Endodermal cell (in vitro differentiated cells): Measurements from ENCODE around the gene SSBP2. TPM values are rescaled to one million over a fixed set of nuclear protein-coding genes. Genes with fewer than 3 reads are reported as not detected.
A peak's percentile ranks its signal among the peaks of the same experiment; 100 is the strongest.
"Not testable (repeated sequence)": the region's sequence is repeated elsewhere in the genome, so short reads cannot be mapped to it uniquely, and the experiment has no call there.

ENCODE experiments used
- DNase-seq: peaks from one replicate; pipeline ENCODE4 v3.0.0-alpha.2; 2017
- H3K27ac ChIP-seq: 2 replicates; pipeline ENCODE4 v1.5.1; 2013; ENCODE audit warnings: mild to moderate bottlenecking, low read depth, low read length, moderate library complexity
- H3K27me3 ChIP-seq: 2 replicates; pipeline ENCODE4 v1.6.1; 2013; ENCODE audit warnings: mild to moderate bottlenecking, low read length, moderate library complexity; ENCODE audit not compliant: insufficient read depth, control insufficient read depth, poor library complexity, severe bottlenecking
- H3K36me3 ChIP-seq: 2 replicates; pipeline ENCODE4 v1.7.0; 2013; ENCODE audit warnings: mild to moderate bottlenecking, low read length, moderate library complexity; ENCODE audit not compliant: control insufficient read depth, insufficient read depth
- H3K4me1 ChIP-seq: one replicate; pipeline ENCODE4 v1.7.0; 2013; ENCODE audit warnings: low read length; ENCODE audit not compliant: control insufficient read depth, insufficient read depth
- H3K4me3 ChIP-seq: 2 replicates; pipeline ENCODE4 v1.5.1; 2013; ENCODE audit warnings: mild to moderate bottlenecking, low read length, moderate library complexity
- H3K9ac ChIP-seq: 2 replicates; pipeline ENCODE4 v1.6.1; 2013; ENCODE audit warnings: mild to moderate bottlenecking, low read length, moderate library complexity; ENCODE audit not compliant: poor library complexity, severe bottlenecking; ENCODE audit errors: extremely low read depth
- H3K9me3 ChIP-seq: 2 replicates; pipeline ENCODE4 v1.6.1; 2013; ENCODE audit warnings: mild to moderate bottlenecking, low read length, moderate library complexity; ENCODE audit not compliant: control insufficient read depth
- H3K27ac Mint-ChIP-seq: 2 replicates; pipeline ENCODE4 v1.8.0; 2020; ENCODE audit warnings: mixed read lengths
- H3K27me3 Mint-ChIP-seq: 2 replicates; pipeline ENCODE4 v1.8.0; 2021; ENCODE audit warnings: mild to moderate bottlenecking, mixed read lengths; ENCODE audit not compliant: insufficient read depth
- H3K36me3 Mint-ChIP-seq: 2 replicates; pipeline ENCODE4 v1.8.0; 2020; ENCODE audit warnings: low read depth, mixed read lengths
- H3K4me1 Mint-ChIP-seq: 2 replicates; pipeline ENCODE4 v1.8.0; 2020; ENCODE audit warnings: mixed read lengths
- H3K4me3 Mint-ChIP-seq: 2 replicates; pipeline ENCODE4 v1.8.0; 2020; ENCODE audit warnings: mild to moderate bottlenecking, moderate library complexity, mixed read lengths
- H3K9me3 Mint-ChIP-seq: 2 replicates; pipeline ENCODE4 v1.8.0; 2020; ENCODE audit warnings: mild to moderate bottlenecking, mixed read lengths
- WGBS, 2 experiments: methylation state at CpG; one replicate each; pipeline versions ENCODE4 v1.1.5 to v1.1.7; 2013; ENCODE audit warnings: missing lambda C conversion rate in 2 of 2, mixed read lengths in 1 of 2; ENCODE audit not compliant: insufficient coverage in 1 of 2, insufficient read length in 1 of 2; 5-methylcytosine and 5-hydroxymethylcytosine counted together
- total RNA-seq, 2 donors: library from RNA; stranded (reverse); fragmentation: NEBNext Ultra II Directional in 1 of 2; extraction: Animal tissue kit (Norgen Biotek cat#: 25700) in 1 of 2; gene quantifications; 2 replicates in 1 of 2; 3 replicates in 1 of 2; pipeline ENCODE4 v1.2.1, GENCODE V29; 2021
- TF ChIP-seq, protein P1 (sequence below): fragments of 200-600 bp; sonication (generic); conservative IDR thresholded peaks from 2 replicates; pipeline ENCODE4 v1.5.0; 2021; ENCODE audit warnings: antibody characterized with exemption, mild to moderate bottlenecking

SSBP2 gene
- total RNA-seq, 2 donors from 2014 or later: 27.5 to 30.2 TPM

DNA sequence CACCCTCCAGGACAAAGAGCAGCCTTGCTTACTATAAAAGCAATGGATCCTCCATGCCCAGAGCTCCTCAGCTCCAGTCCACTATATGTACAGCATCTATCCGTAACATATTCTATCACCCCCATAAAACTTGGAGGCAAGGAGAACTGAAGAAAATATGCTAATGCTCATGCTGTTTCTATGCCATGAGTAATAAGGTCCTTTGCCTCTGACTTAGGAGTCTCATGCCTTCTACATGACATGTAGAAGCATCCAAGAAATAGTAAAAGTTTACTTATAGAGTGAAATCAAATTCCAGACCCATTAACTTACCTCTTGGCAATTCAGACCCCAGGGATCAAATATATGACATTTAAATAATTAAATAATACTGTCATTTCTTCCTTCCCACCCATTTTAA, 33.7 kb downstream of the SSBP2 start:
- Histone ChIP-seq H3K4me3 (no peak overlapping the region), H3K9me3 (no peaks in the 10 kb centered on the region), H3K27ac (no peak overlapping the region), H3K36me3 (no peaks in the 10 kb centered on the region), H3K27me3 (no peaks in the 10 kb centered on the region), H3K4me1 (peaks cover 10% of the 10 kb centered on the region), H3K9ac (no peak overlapping the region)
- 100% methylated on average over 1 of the region's 1 CpG; no CpG with 5 or more reads in 1 of the 2 experiments for WGBS, 2 experiments
- H3K4me3 Mint-ChIP-seq: no peak overlapping the region
- H3K36me3 Mint-ChIP-seq: peaks cover 4% of the 10 kb centered on the region
- no peak overlapping the region for H3K27ac Mint-ChIP-seq
- H3K27me3 Mint-ChIP-seq: no peaks in the 10 kb centered on the region
- H3K4me1 Mint-ChIP-seq: peaks cover 43% of the 10 kb centered on the region
- peaks cover 7% of the 10 kb centered on the region for H3K9me3 Mint-ChIP-seq
- TF ChIP-seq, protein P1, sequence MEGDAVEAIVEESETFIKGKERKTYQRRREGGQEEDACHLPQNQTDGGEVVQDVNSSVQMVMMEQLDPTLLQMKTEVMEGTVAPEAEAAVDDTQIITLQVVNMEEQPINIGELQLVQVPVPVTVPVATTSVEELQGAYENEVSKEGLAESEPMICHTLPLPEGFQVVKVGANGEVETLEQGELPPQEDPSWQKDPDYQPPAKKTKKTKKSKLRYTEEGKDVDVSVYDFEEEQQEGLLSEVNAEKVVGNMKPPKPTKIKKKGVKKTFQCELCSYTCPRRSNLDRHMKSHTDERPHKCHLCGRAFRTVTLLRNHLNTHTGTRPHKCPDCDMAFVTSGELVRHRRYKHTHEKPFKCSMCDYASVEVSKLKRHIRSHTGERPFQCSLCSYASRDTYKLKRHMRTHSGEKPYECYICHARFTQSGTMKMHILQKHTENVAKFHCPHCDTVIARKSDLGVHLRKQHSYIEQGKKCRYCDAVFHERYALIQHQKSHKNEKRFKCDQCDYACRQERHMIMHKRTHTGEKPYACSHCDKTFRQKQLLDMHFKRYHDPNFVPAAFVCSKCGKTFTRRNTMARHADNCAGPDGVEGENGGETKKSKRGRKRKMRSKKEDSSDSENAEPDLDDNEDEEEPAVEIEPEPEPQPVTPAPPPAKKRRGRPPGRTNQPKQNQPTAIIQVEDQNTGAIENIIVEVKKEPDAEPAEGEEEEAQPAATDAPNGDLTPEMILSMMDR: no peak
- DNase-seq: no peak

DNA sequence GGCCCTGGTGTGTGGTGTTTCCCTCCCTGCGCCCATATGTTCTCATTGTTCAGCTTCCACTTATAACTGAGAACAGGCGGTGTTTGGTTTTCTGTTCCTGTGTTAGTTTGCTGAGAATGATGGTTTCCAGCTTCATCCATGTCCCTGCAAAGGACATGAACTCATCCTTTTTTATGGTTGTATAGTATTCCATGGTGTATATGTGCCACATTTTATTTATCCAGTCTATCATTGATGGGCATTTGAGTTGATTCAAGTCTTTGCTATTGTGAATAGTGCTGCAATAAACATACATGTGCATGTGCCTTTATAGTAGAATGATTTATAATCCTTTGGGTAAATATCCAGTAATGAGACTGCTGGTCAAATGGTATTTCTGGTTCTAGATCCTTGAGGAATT, 36.8 kb downstream of the SSBP2 start:
- H3K9me3 ChIP-seq, H3K27ac Mint-ChIP-seq, H3K27ac ChIP-seq, H3K9ac ChIP-seq, H3K36me3 Mint-ChIP-seq, H3K27me3 ChIP-seq, H3K36me3 ChIP-seq, DNase-seq, H3K9me3 Mint-ChIP-seq, H3K27me3 Mint-ChIP-seq, H3K4me3 Mint-ChIP-seq, H3K4me3 ChIP-seq: not testable (repeated sequence)
- peaks cover 36% of the 10 kb centered on the region for H3K4me1 Mint-ChIP-seq
- peaks cover 10% of the 10 kb centered on the region for H3K4me1 ChIP-seq
- WGBS, 2 experiments: 92% methylated on average over 1 of the region's 2 CpGs; no CpG with 5 or more reads in 1 of the 2 experiments

DNA sequence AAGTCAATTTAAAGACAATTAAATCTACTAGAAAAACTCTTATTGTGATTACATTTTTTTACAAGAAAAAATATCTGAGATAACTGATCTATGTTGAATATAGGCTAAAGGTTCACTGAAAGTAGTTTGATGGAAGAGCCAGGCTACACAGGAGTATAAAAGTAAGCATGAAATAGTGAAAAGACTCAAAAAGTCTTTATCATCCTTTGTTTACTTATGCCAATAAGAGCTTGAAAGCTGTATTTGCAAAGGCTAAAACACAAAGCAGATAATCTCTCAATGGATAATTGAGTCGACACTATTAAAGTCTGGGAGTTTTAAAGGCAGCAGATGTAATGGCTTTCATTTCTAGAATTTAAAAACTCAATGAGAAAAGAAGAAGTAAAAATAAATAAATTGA, 42.0 kb downstream of the SSBP2 start:
- Mint-ChIP-seq H3K4me3 (peak overlapping the region; percentile 8), H3K36me3 (peaks cover 2% of the 10 kb centered on the region), H3K27me3 (no peaks in the 10 kb centered on the region), H3K27ac (no peak overlapping the region), H3K9me3 (peaks cover 3% of the 10 kb centered on the region), H3K4me1 (peaks cover 29% of the 10 kb centered on the region)
- DNase-seq: no peak
- Histone ChIP-seq H3K27me3 (no peaks in the 10 kb centered on the region), H3K4me1 (no peaks in the 10 kb centered on the region), H3K36me3 (no peaks in the 10 kb centered on the region), H3K9ac (no peak overlapping the region), H3K4me3 (peak overlapping the region; percentile 47), H3K27ac (no peak overlapping the region), H3K9me3 (no peaks in the 10 kb centered on the region)
- 53 to 86% methylated on average over 1 of the region's 1 CpG for WGBS, 2 experiments
- TF ChIP-seq, protein P1: no peak

DNA sequence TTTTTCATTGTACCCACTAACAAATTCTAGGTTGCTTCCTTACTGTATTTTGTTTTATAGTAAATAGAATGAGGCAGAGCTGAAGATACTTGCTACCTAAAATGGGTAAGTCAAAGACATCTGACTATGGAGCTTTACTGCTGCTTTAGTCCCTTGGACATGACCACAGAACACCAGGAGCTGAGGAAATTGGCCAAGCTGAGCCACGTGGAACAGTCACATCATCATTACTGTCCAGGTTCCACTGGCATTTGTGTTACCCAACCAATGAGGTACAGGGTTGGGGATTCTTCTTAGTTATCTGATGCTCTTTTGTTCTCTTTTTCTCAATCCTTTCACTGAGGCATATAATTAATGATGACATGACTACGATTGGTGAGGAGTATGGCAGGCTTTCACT, 47.1 kb downstream of the SSBP2 start:
- WGBS, 2 experiments: 97% methylated on average over 2 of the region's 2 CpGs; no CpG with 5 or more reads in 1 of the 2 experiments
- Histone ChIP-seq H3K27me3 (no peaks in the 10 kb centered on the region), H3K9ac (no peak overlapping the region), H3K27ac (no peak overlapping the region), H3K36me3 (no peaks in the 10 kb centered on the region), H3K4me3 (no peak overlapping the region), H3K9me3 (peaks cover 13% of the 10 kb centered on the region), H3K4me1 (no peaks in the 10 kb centered on the region)
- DNase-seq: no peak
- Mint-ChIP-seq H3K36me3 (no peaks in the 10 kb centered on the region), H3K4me1 (peaks cover 16% of the 10 kb centered on the region), H3K27ac (no peak overlapping the region), H3K9me3 (peaks cover 5% of the 10 kb centered on the region), H3K4me3 (no peak overlapping the region), H3K27me3 (no peaks in the 10 kb centered on the region)
- TF ChIP-seq, protein P1: no peak
